GM10248 (cell line): ENCODE data around the gene FAM149B1.

Source experiments
- CTCF ChIA-PET: fragments of 300-600 bp; sonication (Branson Sonifier 250); formaldehyde crosslinking; extraction: SDS; loops from one replicate; lab custom pipeline; 2021; ENCODE audit warnings: antibody characterized with exemption; lab: Yijun Ruan, JAX
- POLR2A ChIA-PET: fragments of 350-650 bp; sonication (Branson Sonifier 250); formaldehyde crosslinking; extraction: SDS; loops from one replicate; lab custom pipeline; 2020; ENCODE audit warnings: antibody characterized with exemption; lab: Yijun Ruan, JAX
- DNase-seq: peaks from one replicate; pipeline ENCODE4 v3.0.0; 2012; ENCODE audit errors: extremely low spot score
- TF ChIP-seq, protein P1 (sequence below): IDR thresholded peaks from 2 replicates; pipeline ENCODE4 v1.5.1; 2012; ENCODE audit warnings: mild to moderate bottlenecking, low read depth; ENCODE audit errors: extremely low read depth, missing control alignments, control extremely low read depth

The FAM149B1 gene

DNA sequence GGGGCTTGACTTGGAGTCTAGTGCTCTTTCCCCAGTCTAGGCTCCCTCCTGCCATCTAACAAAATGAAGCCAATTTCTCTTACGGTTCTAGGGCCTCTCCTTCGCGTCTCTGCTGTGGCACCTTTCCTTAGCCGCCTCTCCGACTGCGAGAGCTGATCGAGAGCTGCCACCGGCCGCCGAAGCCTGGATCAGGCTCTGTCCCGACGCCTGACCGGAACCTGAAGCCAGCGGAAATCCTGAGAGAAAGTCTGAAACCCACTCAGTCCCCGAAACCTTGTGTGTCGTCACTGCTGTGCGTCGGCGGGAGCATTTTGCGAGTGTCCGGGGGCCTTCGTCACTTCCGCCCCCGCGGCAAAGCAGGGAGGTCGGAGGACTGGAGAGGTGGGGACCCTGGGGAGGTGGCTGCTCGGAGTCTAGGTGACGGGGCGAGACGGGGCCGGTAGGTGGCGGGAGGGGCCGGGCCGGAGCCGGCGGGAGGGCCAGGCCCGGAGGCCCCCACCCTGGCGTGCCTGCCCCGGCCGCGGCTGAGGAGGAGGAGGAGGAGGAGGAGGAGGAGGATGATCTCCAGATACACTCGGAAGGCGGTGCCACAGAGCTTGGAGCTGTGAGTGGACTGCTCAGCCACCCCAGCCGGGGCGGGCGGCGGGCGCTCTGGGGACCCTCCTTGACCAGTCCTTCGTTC, at the start of gene FAM149B1, which contains the start of gene ECD:
Gene FAM149B1, plus strand, starts transcription at position 337 of the 682 bp plus-strand sequence. Its CDS starts 221 bp downstream, at position 558.
Gene ECD, minus strand, starts transcription at position 226 of the 682 bp plus-strand sequence. CDS start 4,071 bp downstream, outside the sequence.
- TF ChIP-seq, protein P1, sequence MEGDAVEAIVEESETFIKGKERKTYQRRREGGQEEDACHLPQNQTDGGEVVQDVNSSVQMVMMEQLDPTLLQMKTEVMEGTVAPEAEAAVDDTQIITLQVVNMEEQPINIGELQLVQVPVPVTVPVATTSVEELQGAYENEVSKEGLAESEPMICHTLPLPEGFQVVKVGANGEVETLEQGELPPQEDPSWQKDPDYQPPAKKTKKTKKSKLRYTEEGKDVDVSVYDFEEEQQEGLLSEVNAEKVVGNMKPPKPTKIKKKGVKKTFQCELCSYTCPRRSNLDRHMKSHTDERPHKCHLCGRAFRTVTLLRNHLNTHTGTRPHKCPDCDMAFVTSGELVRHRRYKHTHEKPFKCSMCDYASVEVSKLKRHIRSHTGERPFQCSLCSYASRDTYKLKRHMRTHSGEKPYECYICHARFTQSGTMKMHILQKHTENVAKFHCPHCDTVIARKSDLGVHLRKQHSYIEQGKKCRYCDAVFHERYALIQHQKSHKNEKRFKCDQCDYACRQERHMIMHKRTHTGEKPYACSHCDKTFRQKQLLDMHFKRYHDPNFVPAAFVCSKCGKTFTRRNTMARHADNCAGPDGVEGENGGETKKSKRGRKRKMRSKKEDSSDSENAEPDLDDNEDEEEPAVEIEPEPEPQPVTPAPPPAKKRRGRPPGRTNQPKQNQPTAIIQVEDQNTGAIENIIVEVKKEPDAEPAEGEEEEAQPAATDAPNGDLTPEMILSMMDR = peak; percentile 24
- POLR2A ChIA-PET = interaction anchor here (0.6 to 1.3 kb wide), 4 partner anchors 9 to 77 kb away, joined by 3 read pairs; partner anchors contain the start of gene P4HA1
- peak; percentile 93 for DNase-seq
- CTCF ChIA-PET = interaction anchor here (0.7 to 5.8 kb wide), 7 partner anchors 10 to 58 kb away, joined by 3 to 44 read pairs (median 4); partner anchors contain the start of gene NUDT13

DNA sequence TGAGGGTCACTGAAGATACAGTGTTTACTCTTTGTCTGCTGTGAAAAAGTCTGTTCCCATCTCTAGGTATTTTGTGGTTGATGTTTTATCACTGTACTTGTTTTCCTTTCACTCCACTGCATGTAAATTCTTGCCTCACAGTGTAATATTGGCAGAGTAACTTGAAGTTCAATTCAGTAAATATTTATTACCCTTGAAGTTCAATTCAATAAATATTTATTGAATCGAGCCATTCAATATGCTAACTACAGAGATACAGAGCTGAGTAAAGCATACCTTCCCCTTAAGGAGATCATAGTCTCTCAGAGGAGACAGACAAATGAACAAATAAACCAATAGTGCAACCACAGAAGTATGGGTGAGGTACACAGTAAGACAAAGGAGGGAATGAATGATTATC, 48.5 kb upstream of the FAM149B1 start:
- TF ChIP-seq, protein P1 = no peak
- DNase-seq = no peak
- CTCF ChIA-PET = interaction anchor here (1.9 kb wide), 1 partner anchor 23 kb away, joined by 7 read pairs; the partner anchor contains the start of gene P4HA1
- POLR2A ChIA-PET = no interaction called here

DNA sequence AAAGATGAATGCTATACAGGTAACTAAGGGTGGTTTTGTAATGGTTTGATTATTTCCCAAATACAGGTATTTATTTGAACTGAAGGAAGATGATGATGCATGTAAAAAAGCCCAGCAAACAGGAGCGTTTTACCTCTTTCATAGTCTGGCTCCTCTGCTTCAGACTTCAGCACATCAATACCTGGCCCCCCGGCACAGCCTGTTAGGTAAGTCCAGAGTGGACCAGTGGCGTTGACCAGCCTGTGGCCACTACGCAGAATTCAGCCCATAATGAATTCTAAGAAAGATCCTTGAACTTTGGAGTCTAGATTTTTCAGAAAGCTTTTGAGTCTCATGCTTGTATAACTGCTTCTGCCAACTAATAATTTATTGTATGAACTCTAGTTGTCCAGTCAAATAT, 48.0 kb upstream of the FAM149B1 start:
- DNase-seq = no peak
- ChIA-PET POLR2A (no interaction called here), CTCF (no interaction called here)
- TF ChIP-seq, protein P1 = no peak

DNA sequence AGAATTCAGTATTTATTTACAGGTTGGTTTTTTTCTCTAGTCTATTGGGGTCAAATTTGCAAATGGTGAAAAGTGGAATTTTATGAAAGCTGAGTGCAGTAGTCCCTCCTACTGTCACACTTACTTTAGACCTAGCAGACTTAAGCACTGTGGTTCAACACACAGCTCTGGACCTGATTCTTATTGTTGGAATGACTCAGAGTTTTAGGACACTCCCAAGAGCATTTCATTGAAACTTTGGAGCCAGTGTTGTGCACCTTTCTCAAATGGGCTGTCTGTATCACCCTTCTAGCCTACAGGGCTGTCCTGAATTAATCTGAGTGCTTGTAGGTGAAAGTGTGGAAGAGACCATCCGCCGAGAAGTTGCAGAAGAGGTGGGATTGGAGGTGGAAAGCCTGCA, 41.6 kb upstream of the FAM149B1 start:
- ChIA-PET CTCF (interaction anchor here (1.1 to 2.1 kb wide), 3 partner anchors 9 to 30 kb away, joined by 4 to 6 read pairs (median 5); partner anchors contain the start of gene P4HA1), POLR2A (no interaction called here)
- TF ChIP-seq, protein P1 = no peak
- DNase-seq = no peak

DNA sequence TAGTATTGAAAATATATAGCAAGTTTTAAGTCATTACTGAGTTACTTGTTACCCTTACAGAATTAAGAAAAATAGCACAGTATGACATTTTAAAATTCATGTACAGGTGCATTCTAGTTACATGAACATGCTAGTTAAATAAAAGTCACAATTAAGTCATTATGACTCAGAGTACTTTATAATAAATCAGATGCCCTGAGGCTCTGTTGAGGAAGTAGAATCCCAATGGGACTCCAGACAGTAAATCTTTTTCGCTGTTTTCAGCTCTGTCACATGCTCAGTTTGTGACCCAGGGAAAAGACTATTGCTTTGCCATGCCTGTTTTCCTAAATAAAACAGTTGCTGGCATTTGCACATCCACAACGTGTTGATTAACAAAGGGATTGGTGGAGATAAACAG, 36.6 kb upstream of the FAM149B1 start:
- no peak for DNase-seq
- POLR2A ChIA-PET = no interaction called here
- CTCF ChIA-PET = interaction anchor here (1.6 kb wide), 1 partner anchor 12 kb away, joined by 3 read pairs; no protein-coding TSS in a partner anchor
- TF ChIP-seq, protein P1 = no peak

DNA sequence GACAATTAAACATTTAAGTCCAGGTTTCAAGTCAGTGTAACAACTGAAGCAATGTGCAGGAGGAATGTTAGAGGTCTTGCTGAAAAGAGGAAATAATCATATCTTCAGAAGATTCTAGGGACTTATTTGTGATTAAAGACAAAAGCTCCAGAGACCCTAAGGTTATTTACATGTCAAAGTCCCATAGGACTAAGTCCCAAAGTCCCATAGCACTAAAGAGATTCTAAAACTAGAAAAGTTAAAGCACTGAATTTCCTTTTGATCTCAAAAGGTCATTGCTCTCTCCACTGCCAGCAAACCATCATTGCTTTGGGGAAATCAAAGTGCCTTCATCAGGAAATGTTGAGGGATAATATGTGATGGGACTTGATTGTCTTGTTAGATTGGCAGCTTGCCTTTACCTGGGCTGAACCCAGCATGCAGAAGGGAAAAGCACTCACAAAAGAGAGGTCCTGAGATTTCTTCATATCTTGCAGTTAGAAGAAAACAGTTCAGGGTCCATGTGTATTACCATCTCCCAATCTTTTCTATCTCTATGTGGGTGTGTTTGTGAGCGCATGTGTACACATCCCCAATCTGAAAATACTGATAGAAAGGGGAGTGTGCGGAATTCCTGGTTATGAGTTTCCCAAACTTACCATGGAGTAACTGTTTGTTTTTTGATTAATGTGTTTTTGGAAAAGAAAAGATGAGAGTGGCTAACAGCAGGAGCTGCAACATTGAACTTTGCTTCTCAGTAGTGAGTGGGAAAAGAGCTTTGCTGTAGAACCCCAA, 35.8 kb upstream of the FAM149B1 start:
- no peak for DNase-seq
- TF ChIP-seq, protein P1 = no peak
- ChIA-PET POLR2A (no interaction called here), CTCF (interaction anchor here (1.0 to 2.2 kb wide), 3 partner anchors 11 to 27 kb away, joined by 3 to 6 read pairs (median 4); no protein-coding TSS in a partner anchor)
